IPS-18c (cell line): ENCODE results near the gene GPC5.

Experiments
- H3K4me3 ChIP-seq: 2 replicates; pipeline ENCODE4 v1.7.0; 2013; ENCODE audit warnings: low read depth, mild to moderate bottlenecking, low read length, moderate library complexity; ENCODE audit not compliant: insufficient read depth
- H3K9me3 ChIP-seq: one replicate; pipeline ENCODE4 v1.6.1; 2013; ENCODE audit warnings: mild to moderate bottlenecking, low read length, moderate library complexity; ENCODE audit not compliant: control insufficient read depth, insufficient read depth

GPC5 gene

DNA sequence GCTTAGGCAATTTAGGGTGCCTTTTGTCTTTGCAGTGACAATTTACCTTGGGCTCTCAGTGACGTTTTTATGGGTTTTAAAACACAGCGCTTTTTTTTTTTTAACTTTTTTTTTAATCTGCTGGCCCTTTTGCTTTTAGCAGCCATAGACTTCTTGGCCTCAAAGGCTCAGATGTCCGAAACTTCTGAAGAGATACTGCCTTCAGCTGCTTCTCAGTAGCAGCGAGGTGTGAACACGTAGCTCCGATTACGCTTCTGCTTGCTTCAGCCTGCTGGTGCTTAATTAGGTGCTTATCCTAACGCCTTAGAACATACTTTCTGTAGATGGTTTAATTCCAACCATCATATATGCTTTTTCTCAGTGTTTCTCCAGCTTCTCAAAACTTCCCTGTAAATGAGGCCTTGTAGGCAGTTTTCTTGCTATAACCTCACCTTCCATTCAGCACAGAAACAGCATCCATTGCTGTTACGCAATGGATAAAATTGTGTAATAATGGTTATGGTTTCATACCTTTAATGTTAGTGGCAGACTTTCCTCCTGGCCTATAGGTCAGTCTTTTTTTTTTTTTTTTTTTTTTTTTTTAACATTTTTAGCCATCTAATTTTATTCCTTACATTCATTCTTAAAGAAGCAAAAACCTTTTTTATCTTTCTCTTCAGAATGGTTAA lies 723.9 kb downstream of the GPC5 start:
- Histone ChIP-seq H3K4me3 (no peak overlapping the region), H3K9me3 (no peaks in the 10 kb centered on the region)

DNA sequence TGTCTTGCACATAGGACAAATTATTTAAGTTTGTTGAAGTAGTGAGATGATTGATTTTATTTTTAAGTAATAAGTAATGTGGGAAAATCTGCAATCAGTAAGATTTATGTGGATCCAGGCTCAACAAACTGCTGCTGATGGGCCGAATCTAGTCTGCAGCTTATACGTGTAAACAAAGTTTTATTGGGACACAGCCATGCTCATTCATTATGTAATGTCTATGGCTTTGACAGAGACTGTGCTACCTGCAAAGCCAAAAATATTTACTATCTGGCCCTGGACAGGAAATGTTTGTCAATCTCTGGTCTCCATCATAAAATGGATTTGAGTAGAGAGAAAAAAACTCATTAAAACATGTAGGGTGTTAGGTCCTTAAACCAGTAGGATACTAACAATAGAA lies 728.0 kb downstream of the GPC5 start:
- no peaks in the 10 kb centered on the region for H3K9me3 ChIP-seq

DNA sequence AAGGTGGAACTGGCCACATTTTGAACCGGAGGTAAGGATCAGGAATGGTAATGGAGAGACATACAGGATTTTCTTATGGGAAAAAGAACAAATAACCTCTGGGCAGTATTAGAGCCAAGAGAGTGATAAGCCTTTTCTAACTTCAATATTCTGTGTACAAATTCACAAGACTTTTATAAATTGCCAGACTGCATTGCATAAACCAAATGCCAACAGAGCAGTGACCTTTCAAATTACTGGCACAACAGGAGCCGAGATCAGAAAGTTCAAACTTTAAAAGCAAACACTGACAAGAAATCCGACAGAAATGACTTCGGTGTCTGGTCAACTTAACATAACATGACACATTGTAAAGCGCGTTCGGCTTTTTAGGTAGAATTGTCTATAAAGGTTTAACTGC lies 737.1 kb downstream of the GPC5 start:
- H3K9me3 ChIP-seq = no peaks in the 10 kb centered on the region
- no peak overlapping the region for H3K4me3 ChIP-seq

More for the DNA sequence above, 728.0 kb downstream of the GPC5 start:
- H3K4me3 ChIP-seq = no peak overlapping the region

DNA sequence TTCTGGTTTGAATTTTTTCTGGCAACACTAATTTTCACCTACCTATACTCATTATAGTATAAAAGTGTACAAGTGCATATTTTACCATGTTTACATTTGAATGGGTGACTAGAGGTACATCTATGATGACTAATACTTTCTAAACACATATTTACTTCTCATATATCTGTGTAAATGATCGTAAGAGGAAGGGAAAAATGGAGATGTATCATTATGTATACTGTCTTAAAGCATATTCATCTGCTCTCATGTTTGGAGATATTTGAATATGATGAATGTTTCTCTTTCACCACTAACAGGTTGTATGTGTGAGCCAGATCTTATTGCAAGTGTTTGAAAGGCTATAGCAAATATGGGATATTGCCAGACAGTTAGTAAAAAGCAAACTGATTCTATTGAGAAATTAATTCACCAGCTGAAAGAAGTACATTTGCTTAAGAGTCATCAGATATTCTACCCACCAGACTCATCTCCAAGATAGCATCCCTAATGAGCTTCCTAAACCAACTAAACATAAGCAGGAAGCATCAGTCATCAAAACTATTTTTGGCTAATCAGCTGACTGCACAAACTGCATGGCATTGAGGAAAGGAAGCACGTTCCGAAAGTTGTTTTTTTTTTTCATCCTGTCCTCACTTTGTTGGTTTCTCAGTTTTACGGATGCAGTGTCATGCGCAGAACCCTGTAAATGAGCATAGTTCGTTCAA lies 738.2 kb downstream of the GPC5 start:
- Histone ChIP-seq H3K4me3 (no peak overlapping the region), H3K9me3 (no peaks in the 10 kb centered on the region)

DNA sequence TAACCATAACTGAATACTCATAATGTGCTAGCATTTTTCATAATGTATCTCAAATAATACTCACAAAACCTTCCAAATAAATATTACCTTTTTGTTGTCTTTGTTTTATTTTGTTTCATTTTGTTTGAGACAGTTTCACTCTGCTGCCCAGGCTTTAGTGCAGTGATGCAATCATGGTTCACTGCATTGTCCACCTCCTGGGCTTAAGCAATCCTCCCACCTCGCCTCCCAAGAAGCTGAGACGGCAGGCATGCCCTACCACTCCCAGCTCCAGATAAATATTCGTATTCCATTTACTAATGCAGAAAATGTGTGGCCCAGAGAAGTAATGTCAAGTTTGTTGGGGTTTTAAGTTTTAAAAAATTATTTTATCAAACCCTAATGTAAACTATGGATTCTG lies 739.1 kb downstream of the GPC5 start:
- Histone ChIP-seq H3K9me3 (no peaks in the 10 kb centered on the region), H3K4me3 (no peak overlapping the region)

DNA sequence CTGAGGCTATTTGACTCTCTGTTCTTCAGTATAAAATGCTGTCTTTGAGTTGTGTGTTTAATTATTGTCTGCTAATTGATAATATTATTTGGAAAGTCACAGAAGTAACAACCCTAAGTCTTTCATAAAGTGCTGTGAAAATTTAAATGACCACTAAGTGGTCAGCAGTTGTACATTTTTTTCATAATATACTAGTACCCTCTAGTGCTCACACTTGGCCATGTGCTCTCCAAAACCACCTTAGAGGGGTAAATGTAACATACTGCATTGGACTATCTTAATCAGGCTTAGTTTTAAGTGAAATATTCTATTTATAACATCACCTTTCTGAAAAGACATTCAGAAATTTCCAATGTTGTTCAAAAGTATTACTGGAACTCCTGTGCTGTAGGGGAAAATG lies 745.3 kb downstream of the GPC5 start:
- Histone ChIP-seq H3K9me3 (no peaks in the 10 kb centered on the region), H3K4me3 (no peak overlapping the region)

DNA sequence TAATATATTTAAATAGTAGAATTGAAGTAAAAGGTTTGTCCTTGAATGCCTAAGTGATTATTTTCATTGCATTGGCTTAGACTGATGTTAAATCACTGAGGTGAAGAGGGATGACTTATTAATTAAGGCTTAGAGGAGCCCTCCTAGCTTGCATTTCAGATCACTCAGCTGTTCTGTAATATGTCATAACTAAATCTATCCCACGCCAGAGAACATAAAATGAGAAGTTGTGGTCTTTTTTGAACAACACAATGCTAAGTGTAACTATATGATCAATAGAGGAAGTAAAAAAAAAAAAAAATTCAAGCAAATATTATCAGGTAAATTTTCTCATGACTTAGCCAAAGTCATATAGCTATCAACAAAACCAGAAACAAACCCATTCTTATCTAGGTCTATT lies 752.2 kb downstream of the GPC5 start:
- Histone ChIP-seq H3K9me3 (no peaks in the 10 kb centered on the region), H3K4me3 (no peak overlapping the region)

DNA sequence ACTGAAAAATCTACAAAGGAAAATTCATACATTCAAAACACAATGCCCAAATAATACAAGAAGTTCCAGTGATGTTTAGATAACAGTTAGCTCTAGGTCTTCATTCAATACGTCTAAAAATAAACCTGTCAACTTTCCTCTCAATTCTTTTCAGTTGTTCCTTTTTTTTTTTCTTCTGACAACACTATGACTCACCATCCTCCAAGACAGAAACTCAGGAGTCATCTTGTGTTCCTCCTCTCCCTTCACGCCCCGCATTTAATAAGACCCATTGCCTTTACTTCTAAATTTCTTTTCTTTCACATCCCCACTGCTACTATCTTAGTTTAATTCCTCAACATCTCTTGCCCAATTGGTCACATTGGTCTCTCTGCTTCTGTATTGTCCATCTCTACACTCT lies 759.9 kb downstream of the GPC5 start:
- no peaks in the 10 kb centered on the region for H3K9me3 ChIP-seq
- H3K4me3 ChIP-seq = no peak overlapping the region

DNA sequence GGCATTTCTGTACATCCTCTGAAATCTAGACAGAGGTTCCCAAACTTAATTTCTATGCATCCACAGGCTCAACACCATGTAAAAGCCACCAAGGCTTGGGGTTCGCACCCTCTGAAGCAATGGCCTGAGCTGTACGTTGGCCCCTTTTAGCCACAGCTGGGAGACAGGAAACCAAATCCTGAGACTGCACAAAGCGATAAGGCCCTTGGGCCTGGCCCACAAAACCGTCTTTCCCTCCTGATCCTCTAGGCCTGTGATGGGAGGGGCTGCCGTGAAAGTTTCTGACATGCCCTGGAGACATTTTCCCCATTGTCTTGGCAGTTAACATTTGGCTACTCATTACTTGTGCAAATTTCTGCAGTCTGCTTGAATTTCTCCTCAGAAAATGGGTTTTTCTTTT lies 766.4 kb downstream of the GPC5 start:
- no peaks in the 10 kb centered on the region for H3K9me3 ChIP-seq
- no peak overlapping the region for H3K4me3 ChIP-seq

DNA sequence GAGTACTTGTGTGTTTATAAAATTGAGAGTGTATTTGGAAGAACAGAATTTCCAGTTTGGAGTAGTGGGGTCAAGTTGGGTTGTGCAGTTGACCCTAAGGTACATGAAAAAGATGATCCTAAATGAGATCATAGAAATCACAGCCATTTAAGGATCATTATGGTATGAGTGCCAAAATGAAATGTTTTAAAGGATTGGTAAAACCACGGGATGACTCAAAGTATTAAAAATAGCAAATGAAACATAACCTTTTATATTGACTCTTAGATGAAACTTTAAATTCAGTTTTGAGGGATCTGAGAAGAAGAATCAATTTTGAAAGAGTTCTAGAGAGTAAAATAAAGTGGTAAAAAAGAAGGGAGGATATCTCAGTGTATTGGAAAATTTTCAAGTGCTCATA lies 773.8 kb downstream of the GPC5 start:
- H3K9me3 ChIP-seq = no peaks in the 10 kb centered on the region
- no peak overlapping the region for H3K4me3 ChIP-seq

DNA sequence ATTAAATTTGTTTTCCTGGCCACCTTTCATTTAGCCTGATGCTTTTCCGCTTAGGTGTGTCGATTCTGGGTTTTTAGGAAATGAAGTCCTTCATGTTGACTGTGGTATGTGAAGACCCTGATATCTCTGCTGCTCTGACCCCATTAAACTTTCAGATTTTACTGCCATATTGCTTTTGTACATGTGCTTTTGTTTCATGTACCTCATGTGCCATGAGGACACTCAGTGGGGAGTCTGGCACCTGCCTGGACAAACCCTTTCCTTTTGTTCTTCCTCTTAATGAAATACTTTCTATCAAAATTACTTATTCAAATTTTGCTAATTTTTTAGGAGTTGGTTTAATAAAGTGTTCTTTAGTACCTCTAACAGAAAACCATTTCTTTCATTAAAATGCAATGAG lies 774.8 kb downstream of the GPC5 start:
- H3K9me3 ChIP-seq = no peaks in the 10 kb centered on the region
- H3K4me3 ChIP-seq = no peak overlapping the region

DNA sequence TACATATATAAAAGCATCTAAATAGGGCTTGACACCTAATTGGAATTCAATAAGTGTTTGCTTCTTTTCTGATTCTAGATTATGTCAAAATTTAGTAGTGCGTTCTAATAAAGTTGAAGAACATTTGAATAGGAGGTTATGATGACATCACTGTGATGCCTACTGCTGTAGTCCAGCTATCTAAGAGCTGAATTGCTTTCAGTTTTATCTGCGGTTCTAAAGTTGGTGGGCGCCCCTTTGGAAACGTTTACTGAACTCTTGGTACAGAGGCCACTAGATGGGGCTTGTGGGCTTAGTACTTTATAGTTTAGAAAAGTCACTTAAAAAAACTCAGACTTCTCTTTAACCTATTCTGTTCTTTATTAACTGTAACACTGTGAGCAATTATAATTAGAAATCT lies 776.9 kb downstream of the GPC5 start:
- Histone ChIP-seq H3K9me3 (no peaks in the 10 kb centered on the region), H3K4me3 (no peak overlapping the region)

DNA sequence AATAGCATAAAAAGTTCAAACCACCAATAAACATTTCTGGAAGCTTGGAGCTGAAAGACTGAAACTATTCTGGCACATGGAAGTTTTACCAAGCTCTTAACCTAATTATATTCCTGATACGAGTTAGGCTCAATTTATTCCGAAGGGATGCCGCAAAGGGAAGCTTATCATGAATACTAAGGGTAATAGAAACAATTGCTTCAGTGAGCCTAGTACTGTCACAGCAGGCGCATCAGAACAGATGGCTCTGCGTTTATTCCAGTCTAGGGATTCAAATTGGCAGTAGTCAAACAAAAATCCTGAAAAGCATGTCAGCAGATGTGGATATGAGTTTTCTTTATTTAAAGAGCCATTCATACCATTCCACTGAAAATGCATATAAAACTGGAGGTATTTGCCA lies 779.5 kb downstream of the GPC5 start:
- Histone ChIP-seq H3K4me3 (no peak overlapping the region), H3K9me3 (no peaks in the 10 kb centered on the region)

DNA sequence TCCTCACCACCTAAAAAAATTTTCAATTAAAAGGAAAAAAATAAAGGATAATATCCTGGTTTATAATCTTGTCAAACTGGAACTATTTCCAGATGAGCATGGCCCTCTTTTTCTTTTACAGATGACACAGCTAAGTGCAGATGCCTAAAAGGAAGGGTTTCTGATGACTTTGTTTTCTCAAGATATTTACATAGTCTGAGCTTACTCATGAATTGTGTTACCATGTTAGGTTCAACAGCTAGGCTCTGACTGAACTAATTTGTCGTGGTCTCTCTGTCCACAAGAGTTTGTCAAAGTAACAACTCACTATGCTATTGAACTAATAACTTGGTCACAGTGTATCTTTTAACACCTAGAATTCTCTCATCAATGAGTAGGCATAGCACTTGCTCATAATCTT lies 780.8 kb downstream of the GPC5 start:
- no peaks in the 10 kb centered on the region for H3K9me3 ChIP-seq

DNA sequence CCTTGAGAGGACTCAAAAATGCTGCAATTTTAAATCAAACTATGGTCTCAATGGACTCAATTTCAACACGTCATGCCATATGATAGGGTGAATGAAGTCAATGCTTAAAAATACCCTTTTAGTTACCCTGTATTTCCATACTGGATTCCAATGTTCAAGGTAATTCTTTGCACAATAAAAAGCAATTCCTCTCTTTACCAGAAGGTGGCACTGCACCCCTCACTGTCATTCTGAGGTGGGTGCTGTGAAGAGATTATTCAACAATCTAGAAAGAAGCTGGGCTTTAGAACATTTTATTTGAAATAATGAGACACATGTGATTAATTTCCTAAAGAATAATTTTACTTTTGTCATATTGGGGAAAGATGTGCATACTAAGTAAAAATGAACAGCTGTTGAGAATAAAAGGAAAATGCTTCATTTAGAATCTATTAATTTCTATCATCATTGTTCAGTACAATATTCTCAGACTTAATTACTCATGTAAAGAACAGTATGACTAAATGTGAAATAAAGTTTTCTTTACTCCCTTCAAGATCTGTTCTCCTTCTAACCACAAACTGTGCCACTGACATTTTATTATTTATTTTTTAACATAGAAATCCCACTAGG lies 789.1 kb downstream of the GPC5 start:
- no peaks in the 10 kb centered on the region for H3K9me3 ChIP-seq
- H3K4me3 ChIP-seq = no peak overlapping the region

More for the DNA sequence above, 780.8 kb downstream of the GPC5 start:
- no peak overlapping the region for H3K4me3 ChIP-seq

DNA sequence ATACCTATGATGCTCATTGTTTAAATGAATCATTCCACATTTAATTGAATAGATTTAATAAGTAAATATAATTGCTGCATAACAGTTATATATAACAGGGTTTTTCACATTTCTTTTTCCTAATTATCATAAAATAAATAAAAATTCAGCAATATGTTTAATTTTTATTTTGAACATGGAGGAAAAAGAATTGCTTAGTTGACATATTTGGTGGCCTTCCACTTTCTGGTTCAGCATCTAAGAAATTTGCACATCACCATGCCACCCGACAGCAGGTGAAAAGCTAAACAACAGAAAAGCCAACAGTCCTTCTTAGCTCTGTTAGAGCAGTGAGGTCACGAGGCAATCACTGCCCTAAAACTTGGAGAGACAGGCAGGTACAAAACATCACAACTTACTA lies 790.2 kb downstream of the GPC5 start:
- Histone ChIP-seq H3K4me3 (no peak overlapping the region), H3K9me3 (no peaks in the 10 kb centered on the region)

DNA sequence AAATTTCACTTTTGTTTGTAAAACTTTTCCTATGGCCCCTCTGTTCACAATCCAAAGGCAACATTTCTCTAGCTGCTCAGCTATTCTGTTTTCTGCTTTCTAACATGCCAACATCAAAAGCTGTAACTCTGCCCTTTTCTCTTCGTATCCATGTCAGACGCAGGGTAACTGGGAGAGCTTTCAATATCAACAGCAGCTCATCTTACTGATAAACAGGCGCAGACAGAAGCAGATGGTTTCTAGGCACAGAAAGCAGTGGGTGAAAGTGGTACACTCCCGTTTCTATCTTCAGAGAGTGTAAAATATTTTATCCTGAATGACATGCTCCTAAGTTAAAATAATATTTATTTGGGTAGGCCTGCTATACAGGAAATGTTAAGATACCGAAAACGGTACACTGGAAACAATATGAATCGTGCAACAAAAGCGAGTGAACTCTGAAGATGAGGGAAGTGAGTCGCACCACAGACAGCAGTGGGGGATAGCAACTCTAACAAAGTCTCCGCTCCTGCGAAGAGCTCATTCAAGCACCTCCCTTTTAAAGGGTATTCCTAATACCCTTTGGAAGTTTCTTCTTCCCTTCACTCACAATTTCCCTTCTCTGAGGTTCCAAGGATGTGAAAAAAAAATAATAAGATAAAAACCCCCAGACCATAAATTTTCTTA lies 798.3 kb downstream of the GPC5 start:
- H3K4me3 ChIP-seq = no peak overlapping the region

DNA sequence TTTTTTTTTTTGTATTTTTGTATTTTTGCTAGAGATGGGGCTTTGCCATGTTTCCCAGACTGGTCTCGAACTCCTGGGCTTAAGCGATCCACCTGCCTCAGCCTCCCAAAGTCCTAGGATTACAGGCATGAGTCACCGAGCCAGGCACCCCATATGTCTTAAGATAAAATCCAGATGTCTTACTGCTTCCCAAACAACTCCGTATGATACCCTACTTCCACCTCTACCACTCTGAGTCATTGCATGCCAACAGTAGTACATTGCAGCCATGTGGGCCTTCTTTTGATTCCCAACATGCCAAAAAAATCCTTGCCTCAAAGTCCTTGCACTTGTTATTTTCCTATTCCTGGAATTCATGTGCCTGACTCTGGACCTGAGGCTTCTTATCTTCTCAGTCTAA lies 799.2 kb downstream of the GPC5 start:
- Histone ChIP-seq H3K9me3 (peaks cover 3% of the 10 kb centered on the region), H3K4me3 (no peak overlapping the region)

More for the DNA sequence above, 798.3 kb downstream of the GPC5 start:
- H3K9me3 ChIP-seq = peaks cover 3% of the 10 kb centered on the region
